HepG2 (cell line): ENCODE measurements around the gene GRIN2C. TPM values are rescaled to one million over a fixed set of nuclear protein-coding genes. Genes with fewer than 3 reads are reported as not detected.

ENCODE experiments used
- ATAC-seq: fragments of 200-7000 bp; cut with Tn5 transposase; 3 replicates; pipeline ENCODE4 v1.9.1; 2020; ENCODE audit warnings: mild to moderate bottlenecking, moderate library complexity
- BruUV-seq: library from RNA; stranded (reverse); fragments of 400-500 nt; replicated peaks from 2 replicates; lab custom pipeline; 2021; lab: Mats Ljungman, UMichigan
- CTCF ChIA-PET: fragments of 300-600 bp; formaldehyde crosslinking; extraction: SDS; loops from one replicate; lab custom pipeline; 2021; ENCODE audit warnings: low total read pairs, inconsistent platforms, low intra/inter-chr PET ratio; lab: Yijun Ruan, JAX
- POLR2A ChIA-PET: fragments of 350-600 bp; sonication (Branson Sonifier 250); formaldehyde crosslinking; loops from one replicate; lab custom pipeline; 2020; ENCODE audit warnings: antibody characterized with exemption, inconsistent platforms; lab: Yijun Ruan, JAX
- DNase-seq: peaks from one replicate; pipeline ENCODE4 v3.0.0-alpha.2; 2015; ENCODE audit warnings: low spot score
- FAIRE-seq: peaks from 3 replicates; lab custom pipeline; 2011; peaks lifted over from hg19 to GRCh38; lab: Jason Lieb, UNC
- H2AFZ ChIP-seq: one replicate; pipeline ENCODE4 v1.6.1; 2011; ENCODE audit warnings: low read length, inconsistent platforms
- H3K27ac ChIP-seq: fragments of 300-600 bp; 3 replicates; pipeline ENCODE4 v1.8.0; 2011; ENCODE audit warnings: mixed run types, mild to moderate bottlenecking, mixed read lengths, low read length, inconsistent platforms; ENCODE audit not compliant: insufficient read depth; ENCODE audit errors: extremely low read length
- H3K27me3 ChIP-seq, 2 experiments: fragments of 200-600 bp in 1 of 2; 2 replicates in 1 of 2; 3 replicates in 1 of 2; pipeline versions ENCODE4 v1.6.0 to v1.8.0; 2011; ENCODE audit warnings: low read length in 2 of 2, mild to moderate bottlenecking in 2 of 2, moderate library complexity in 2 of 2, inconsistent platforms in 1 of 2; ENCODE audit not compliant: insufficient read depth in 2 of 2, control insufficient read depth in 1 of 2
- H3K36me3 ChIP-seq, 2 experiments: fragments of 200-600 bp in 1 of 2; replicated peaks in 1 of 2; 2 replicates in 1 of 2; 3 replicates in 1 of 2; pipeline versions ENCODE4 v1.5.1 to v1.8.0; 2011; ENCODE audit warnings: low read length in 2 of 2, inconsistent platforms in 1 of 2; ENCODE audit not compliant: insufficient read depth in 2 of 2, control insufficient read depth in 1 of 2
- H3K4me1 ChIP-seq: 2 replicates; pipeline ENCODE4 v1.5.1; 2012; ENCODE audit warnings: low read length, inconsistent platforms; ENCODE audit not compliant: insufficient read depth
- H3K4me2 ChIP-seq: 2 replicates; pipeline ENCODE4 v1.6.0; 2011; ENCODE audit warnings: low read depth, low read length, inconsistent platforms
- H3K4me3 ChIP-seq, 3 experiments: fragments of 200-600 bp in 1 of 3; sonication (generic), shearing (Covaris generic) in 1 of 3; replicated peaks in 1 of 3; 2 replicates each; pipeline ENCODE4 v1.5.1; 2011 to 2016; ENCODE audit warnings: low read length in 3 of 3, inconsistent platforms in 2 of 3, low read depth in 2 of 3, mild to moderate bottlenecking in 2 of 3, control low read depth in 1 of 3, mixed read lengths in 1 of 3; ENCODE audit not compliant: insufficient read depth in 1 of 3
- H3K79me2 ChIP-seq: one replicate; pipeline ENCODE4 v1.6.1; 2011; ENCODE audit warnings: low read length, inconsistent platforms; ENCODE audit not compliant: insufficient read depth
- H3K9ac ChIP-seq: 2 replicates; pipeline ENCODE4 v1.6.0; 2011; ENCODE audit warnings: mild to moderate bottlenecking, low read depth, low read length, inconsistent platforms; ENCODE audit not compliant: insufficient read depth
- H3K9me3 ChIP-seq: 2 replicates; pipeline ENCODE4 v1.5.1; 2012; ENCODE audit warnings: mild to moderate bottlenecking, low read length
- H4K20me1 ChIP-seq: 2 replicates; pipeline ENCODE4 v1.6.0; 2011; ENCODE audit warnings: inconsistent platforms, mild to moderate bottlenecking, low read length, moderate library complexity; ENCODE audit not compliant: insufficient read depth
- EHMT2 ChIP-seq: fragments of 200-600 bp; sonication (generic); IDR thresholded peaks from 2 replicates; pipeline ENCODE4 v1.7.0; 2017; ENCODE audit warnings: antibody characterized with exemption, low read depth, low read length, borderline replicate concordance
- SAFB2 ChIP-seq: sonication (generic); formaldehyde crosslinking; IDR thresholded peaks from 2 replicates; pipeline ENCODE4 v1.5.1; 2020; ENCODE audit warnings: missing genetic modification reagents, low read depth, mild to moderate bottlenecking, borderline replicate concordance
- ZC3H13 ChIP-seq: sonication (generic); formaldehyde crosslinking; IDR thresholded peaks from 2 replicates; pipeline ENCODE4 v1.8.1; 2023; ENCODE audit warnings: mild to moderate bottlenecking, missing genetic modification reagents, moderate library complexity
- ZFY ChIP-seq: sonication (generic); formaldehyde crosslinking; IDR thresholded peaks from 2 replicates; pipeline ENCODE4 v1.4.0; 2020; ENCODE audit warnings: missing genetic modification reagents
- ZMAT3 ChIP-seq: sonication (generic); formaldehyde crosslinking; conservative IDR thresholded peaks from 2 replicates; pipeline ENCODE4 v1.7.0; 2021; ENCODE audit warnings: missing genetic modification reagents
- ZNF136 ChIP-seq: sonication (generic); formaldehyde crosslinking; IDR thresholded peaks from 2 replicates; pipeline ENCODE4 v1.8.1; 2022; ENCODE audit warnings: low read depth, mild to moderate bottlenecking, moderate library complexity, missing genetic modification reagents
- ZNF446 ChIP-seq: sonication (generic); formaldehyde crosslinking; IDR thresholded peaks from 2 replicates; pipeline ENCODE4 v1.5.0; 2020; ENCODE audit warnings: mild to moderate bottlenecking, missing genetic modification reagents
- ZNF619 ChIP-seq: sonication (generic); formaldehyde crosslinking; IDR thresholded peaks from 2 replicates; pipeline ENCODE4 v1.4.0; 2020; ENCODE audit warnings: mild to moderate bottlenecking, missing genetic modification reagents
- ZNF768 ChIP-seq: sonication (generic); formaldehyde crosslinking; IDR thresholded peaks from 2 replicates; pipeline ENCODE4 v1.4.0; 2020; ENCODE audit warnings: missing genetic modification reagents
- ZSCAN30 ChIP-seq: sonication (generic); formaldehyde crosslinking; IDR thresholded peaks from 2 replicates; pipeline ENCODE4 v1.5.0; 2020; ENCODE audit warnings: mild to moderate bottlenecking, missing genetic modification reagents
- WGBS: methylation state at CpG from one replicate; pipeline ENCODE4 v1.1.6; 2017; ENCODE audit warnings: low lambda C conversion rate; 5-methylcytosine and 5-hydroxymethylcytosine counted together
- in situ Hi-C: cut with HindIII; loops from 2 replicates; pipeline ENCODE4 v1.10.0; 2017; ENCODE audit warnings: low pct_unique_long_range_greater_than_20kb; ENCODE audit not compliant: extremely low pct_ligation_motif_present
- intact Hi-C: fragments of 100-400 bp; cut with micrococcal nuclease; formaldehyde crosslinking; loops from one replicate; pipeline ENCODE4 v1.10.0; 2022; ENCODE audit not compliant: unreplicated experiment
- polyA plus RNA-seq, 8 experiments: library from polyadenylated mRNA; depleted of rRNA in 3 of 8; stranded (reverse) in 7 of 8; unstranded in 1 of 8; fragments of >200 nt; fragmentation: Illumina TruSeq in 4 of 8; extraction: Trizol in 4 of 8; gene quantifications; 2 replicates each; pipeline versions ENCODE4 v1.2.1 to v1.2.3, GENCODE V29; 2011 to 2016; ENCODE audit warnings: low read depth in 4 of 8, missing spikeins in 1 of 8, mixed read lengths in 1 of 8; ENCODE audit not compliant: insufficient read depth in 1 of 8
- total RNA-seq, 5 experiments: library from RNA; depleted of rRNA; stranded (reverse); fragments of >200 nt; fragmentation: Illumina TruSeq; extraction: Trizol; gene quantifications; 2 replicates each; pipeline ENCODE4 v1.2.3, GENCODE V29; 2016; ENCODE audit warnings: low read depth in 1 of 5
- TF ChIP-seq, protein P1 (sequence below): sonication (generic); formaldehyde crosslinking; IDR thresholded peaks from 2 replicates; pipeline ENCODE4 v1.5.0; 2020; ENCODE audit warnings: missing genetic modification reagents
- TF ChIP-seq, protein P2 (sequence below): sonication (generic); formaldehyde crosslinking; IDR thresholded peaks from 2 replicates; pipeline ENCODE4 v1.5.0; 2020; ENCODE audit warnings: mild to moderate bottlenecking, missing genetic modification reagents, moderate library complexity
- TF ChIP-seq, protein P3 (sequence below): IDR thresholded peaks from 2 replicates; pipeline ENCODE4 v1.6.1; 2012; ENCODE audit warnings: low read length, improper control_type of control experiment
- TF ChIP-seq, protein P4 (sequence below): sonication (generic); formaldehyde crosslinking; IDR thresholded peaks from 2 replicates; pipeline ENCODE4 v1.4.0; 2020; ENCODE audit warnings: missing genetic modification reagents

GRIN2C gene
- total and polyA plus RNA-seq, 2 of the 13 experiments (the other 11 are each of a cell fraction or from before 2014, with no cell fraction given): 0.03 to 0.11 TPM

DNA sequence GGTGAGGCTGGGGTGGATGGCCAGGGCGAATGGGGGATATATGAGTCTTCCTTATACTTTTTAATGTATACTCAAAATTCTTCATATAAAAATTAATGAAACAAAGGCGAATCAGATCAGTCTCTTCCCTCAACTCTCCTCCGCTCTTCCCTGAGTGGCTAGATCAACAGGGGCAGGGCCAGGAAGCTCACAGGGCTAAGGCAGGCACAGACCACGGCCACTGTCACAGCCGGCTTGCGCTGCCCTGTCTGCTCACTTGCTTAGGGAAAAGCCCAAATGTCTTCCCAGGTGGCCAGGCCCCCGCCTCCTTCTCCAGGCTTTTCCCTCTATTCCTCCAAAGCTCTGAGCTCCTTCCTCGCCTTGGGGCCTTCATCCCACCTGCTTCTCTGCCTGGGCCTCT lies 6.0 kb downstream of the GRIN2C start:
- peaks cover 9% of the 10 kb centered on the region for H3K4me1 ChIP-seq
- ChIA-PET CTCF (no interaction called here), POLR2A (interaction anchor here (2.3 kb wide), 1 partner anchor 19 kb away, joined by 22 read pairs; the partner anchor contains the start of gene FDXR)
- DNase-seq (no peak), FAIRE-seq (no peak), ATAC-seq (no peak)
- no peak overlapping the region for H3K9ac ChIP-seq
- no peak overlapping the region for H3K4me3 ChIP-seq
- no peaks in the 10 kb centered on the region for H3K9me3 ChIP-seq
- H3K4me2 ChIP-seq: no peak overlapping the region
- intact Hi-C loops: no loop called here
- H4K20me1 ChIP-seq: no peaks in the 10 kb centered on the region; the same call in 1 of the 2 replicates
- WGBS: 42% methylated on average over 8 of the region's 8 CpGs
- H3K79me2 ChIP-seq: no peaks in the 10 kb centered on the region
- BruUV-seq: no TSS peak
- peaks cover 19 to 87% of the 10 kb centered on the region in 2 experiments for H3K27me3 ChIP-seq
- H2AFZ ChIP-seq: no peak overlapping the region
- no peaks in the 10 kb centered on the region for H3K36me3 ChIP-seq
- in situ Hi-C loops: no loop called here
- H3K27ac ChIP-seq: no peak overlapping the region
- TF ChIP-seq, protein P1, sequence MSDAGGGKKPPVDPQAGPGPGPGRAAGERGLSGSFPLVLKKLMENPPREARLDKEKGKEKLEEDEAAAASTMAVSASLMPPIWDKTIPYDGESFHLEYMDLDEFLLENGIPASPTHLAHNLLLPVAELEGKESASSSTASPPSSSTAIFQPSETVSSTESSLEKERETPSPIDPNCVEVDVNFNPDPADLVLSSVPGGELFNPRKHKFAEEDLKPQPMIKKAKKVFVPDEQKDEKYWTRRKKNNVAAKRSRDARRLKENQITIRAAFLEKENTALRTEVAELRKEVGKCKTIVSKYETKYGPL: no peak
- TF ChIP-seq ZSCAN30: no peak
- no peak for TF ChIP-seq ZNF446
- TF ChIP-seq, protein P2, sequence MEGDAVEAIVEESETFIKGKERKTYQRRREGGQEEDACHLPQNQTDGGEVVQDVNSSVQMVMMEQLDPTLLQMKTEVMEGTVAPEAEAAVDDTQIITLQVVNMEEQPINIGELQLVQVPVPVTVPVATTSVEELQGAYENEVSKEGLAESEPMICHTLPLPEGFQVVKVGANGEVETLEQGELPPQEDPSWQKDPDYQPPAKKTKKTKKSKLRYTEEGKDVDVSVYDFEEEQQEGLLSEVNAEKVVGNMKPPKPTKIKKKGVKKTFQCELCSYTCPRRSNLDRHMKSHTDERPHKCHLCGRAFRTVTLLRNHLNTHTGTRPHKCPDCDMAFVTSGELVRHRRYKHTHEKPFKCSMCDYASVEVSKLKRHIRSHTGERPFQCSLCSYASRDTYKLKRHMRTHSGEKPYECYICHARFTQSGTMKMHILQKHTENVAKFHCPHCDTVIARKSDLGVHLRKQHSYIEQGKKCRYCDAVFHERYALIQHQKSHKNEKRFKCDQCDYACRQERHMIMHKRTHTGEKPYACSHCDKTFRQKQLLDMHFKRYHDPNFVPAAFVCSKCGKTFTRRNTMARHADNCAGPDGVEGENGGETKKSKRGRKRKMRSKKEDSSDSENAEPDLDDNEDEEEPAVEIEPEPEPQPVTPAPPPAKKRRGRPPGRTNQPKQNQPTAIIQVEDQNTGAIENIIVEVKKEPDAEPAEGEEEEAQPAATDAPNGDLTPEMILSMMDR: no peak
- no peak for TF ChIP-seq ZNF136 (CRISPR knock-in tag)
- no peak for TF ChIP-seq ZNF768 (CRISPR knock-in tag)
- TF ChIP-seq, protein P3, sequence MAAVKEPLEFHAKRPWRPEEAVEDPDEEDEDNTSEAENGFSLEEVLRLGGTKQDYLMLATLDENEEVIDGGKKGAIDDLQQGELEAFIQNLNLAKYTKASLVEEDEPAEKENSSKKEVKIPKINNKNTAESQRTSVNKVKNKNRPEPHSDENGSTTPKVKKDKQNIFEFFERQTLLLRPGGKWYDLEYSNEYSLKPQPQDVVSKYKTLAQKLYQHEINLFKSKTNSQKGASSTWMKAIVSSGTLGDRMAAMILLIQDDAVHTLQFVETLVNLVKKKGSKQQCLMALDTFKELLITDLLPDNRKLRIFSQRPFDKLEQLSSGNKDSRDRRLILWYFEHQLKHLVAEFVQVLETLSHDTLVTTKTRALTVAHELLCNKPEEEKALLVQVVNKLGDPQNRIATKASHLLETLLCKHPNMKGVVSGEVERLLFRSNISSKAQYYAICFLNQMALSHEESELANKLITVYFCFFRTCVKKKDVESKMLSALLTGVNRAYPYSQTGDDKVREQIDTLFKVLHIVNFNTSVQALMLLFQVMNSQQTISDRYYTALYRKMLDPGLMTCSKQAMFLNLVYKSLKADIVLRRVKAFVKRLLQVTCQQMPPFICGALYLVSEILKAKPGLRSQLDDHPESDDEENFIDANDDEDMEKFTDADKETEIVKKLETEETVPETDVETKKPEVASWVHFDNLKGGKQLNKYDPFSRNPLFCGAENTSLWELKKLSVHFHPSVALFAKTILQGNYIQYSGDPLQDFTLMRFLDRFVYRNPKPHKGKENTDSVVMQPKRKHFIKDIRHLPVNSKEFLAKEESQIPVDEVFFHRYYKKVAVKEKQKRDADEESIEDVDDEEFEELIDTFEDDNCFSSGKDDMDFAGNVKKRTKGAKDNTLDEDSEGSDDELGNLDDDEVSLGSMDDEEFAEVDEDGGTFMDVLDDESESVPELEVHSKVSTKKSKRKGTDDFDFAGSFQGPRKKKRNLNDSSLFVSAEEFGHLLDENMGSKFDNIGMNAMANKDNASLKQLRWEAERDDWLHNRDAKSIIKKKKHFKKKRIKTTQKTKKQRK: no peak
- no peak for TF ChIP-seq ZMAT3
- TF ChIP-seq ZC3H13 (CRISPR knock-in tag): no peak
- no peak for TF ChIP-seq SAFB2 (CRISPR knock-in tag)
- TF ChIP-seq, protein P4, sequence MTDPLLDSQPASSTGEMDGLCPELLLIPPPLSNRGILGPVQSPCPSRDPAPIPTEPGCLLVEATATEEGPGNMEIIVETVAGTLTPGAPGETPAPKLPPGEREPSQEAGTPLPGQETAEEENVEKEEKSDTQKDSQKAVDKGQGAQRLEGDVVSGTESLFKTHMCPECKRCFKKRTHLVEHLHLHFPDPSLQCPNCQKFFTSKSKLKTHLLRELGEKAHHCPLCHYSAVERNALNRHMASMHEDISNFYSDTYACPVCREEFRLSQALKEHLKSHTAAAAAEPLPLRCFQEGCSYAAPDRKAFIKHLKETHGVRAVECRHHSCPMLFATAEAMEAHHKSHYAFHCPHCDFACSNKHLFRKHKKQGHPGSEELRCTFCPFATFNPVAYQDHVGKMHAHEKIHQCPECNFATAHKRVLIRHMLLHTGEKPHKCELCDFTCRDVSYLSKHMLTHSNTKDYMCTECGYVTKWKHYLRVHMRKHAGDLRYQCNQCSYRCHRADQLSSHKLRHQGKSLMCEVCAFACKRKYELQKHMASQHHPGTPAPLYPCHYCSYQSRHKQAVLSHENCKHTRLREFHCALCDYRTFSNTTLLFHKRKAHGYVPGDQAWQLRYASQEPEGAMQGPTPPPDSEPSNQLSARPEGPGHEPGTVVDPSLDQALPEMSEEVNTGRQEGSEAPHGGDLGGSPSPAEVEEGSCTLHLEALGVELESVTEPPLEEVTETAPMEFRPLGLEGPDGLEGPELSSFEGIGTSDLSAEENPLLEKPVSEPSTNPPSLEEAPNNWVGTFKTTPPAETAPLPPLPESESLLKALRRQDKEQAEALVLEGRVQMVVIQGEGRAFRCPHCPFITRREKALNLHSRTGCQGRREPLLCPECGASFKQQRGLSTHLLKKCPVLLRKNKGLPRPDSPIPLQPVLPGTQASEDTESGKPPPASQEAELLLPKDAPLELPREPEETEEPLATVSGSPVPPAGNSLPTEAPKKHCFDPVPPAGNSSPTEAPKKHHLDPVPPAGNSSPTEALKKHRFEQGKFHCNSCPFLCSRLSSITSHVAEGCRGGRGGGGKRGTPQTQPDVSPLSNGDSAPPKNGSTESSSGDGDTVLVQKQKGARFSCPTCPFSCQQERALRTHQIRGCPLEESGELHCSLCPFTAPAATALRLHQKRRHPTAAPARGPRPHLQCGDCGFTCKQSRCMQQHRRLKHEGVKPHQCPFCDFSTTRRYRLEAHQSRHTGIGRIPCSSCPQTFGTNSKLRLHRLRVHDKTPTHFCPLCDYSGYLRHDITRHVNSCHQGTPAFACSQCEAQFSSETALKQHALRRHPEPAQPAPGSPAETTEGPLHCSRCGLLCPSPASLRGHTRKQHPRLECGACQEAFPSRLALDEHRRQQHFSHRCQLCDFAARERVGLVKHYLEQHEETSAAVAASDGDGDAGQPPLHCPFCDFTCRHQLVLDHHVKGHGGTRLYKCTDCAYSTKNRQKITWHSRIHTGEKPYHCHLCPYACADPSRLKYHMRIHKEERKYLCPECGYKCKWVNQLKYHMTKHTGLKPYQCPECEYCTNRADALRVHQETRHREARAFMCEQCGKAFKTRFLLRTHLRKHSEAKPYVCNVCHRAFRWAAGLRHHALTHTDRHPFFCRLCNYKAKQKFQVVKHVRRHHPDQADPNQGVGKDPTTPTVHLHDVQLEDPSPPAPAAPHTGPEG (CRISPR knock-in tag): no peak
- no peak for TF ChIP-seq EHMT2
- TF ChIP-seq ZFY (CRISPR knock-in tag): no peak
- TF ChIP-seq ZNF619 (CRISPR knock-in tag): no peak
